Measurements from ENCODE around the gene FCRLB.

Gene FCRLB

GRCh38 chr1:161771973-161772372 lies 50.6 kb downstream of the FCRLB start:
- H3K27ac Mint-ChIP-seq, result no peak overlapping the region
- H3K4me1 Mint-ChIP-seq, result peaks cover 9% of the 10 kb centered on the region
- H3K27me3 Mint-ChIP-seq (ENCODE audit: low read depth), result no peaks in the 10 kb centered on the region
- no peaks in the 10 kb centered on the region for H3K36me3 Mint-ChIP-seq (ENCODE audit: low read depth)
- no peak for TF ChIP-seq CTCF (IDR thresholded peaks at IDR 0.05; ENCODE audit: unreplicated experiment in 3 of 3)
- no peaks in the 10 kb centered on the region for H3K9me3 Mint-ChIP-seq
- no peak overlapping the region for H3K4me3 Mint-ChIP-seq

GRCh38 chr1:161772397-161772796 lies 51.1 kb downstream of the FCRLB start:
- TF ChIP-seq CTCF (IDR thresholded peaks at IDR 0.05; ENCODE audit: unreplicated experiment in 3 of 3), result no peak
- no peak overlapping the region for H3K27ac Mint-ChIP-seq
- H3K4me3 Mint-ChIP-seq, result no peak overlapping the region
- no peaks in the 10 kb centered on the region for H3K27me3 Mint-ChIP-seq (ENCODE audit: low read depth)
- H3K36me3 Mint-ChIP-seq (ENCODE audit: low read depth), result no peaks in the 10 kb centered on the region
- peaks cover 5% of the 10 kb centered on the region for H3K4me1 Mint-ChIP-seq
- no peaks in the 10 kb centered on the region for H3K9me3 Mint-ChIP-seq

- H3K27me3 Mint-ChIP-seq (ENCODE audit: low read depth), result no peaks in the 10 kb centered on the region
- no peak for TF ChIP-seq CTCF (IDR thresholded peaks at IDR 0.05; ENCODE audit: unreplicated experiment in 3 of 3)
- H3K4me1 Mint-ChIP-seq, result peaks cover 5% of the 10 kb centered on the region
- no peaks in the 10 kb centered on the region for H3K9me3 Mint-ChIP-seq
- no peaks in the 10 kb centered on the region for H3K36me3 Mint-ChIP-seq (ENCODE audit: low read depth)
- no peak overlapping the region for H3K4me3 Mint-ChIP-seq
- no peak overlapping the region for H3K27ac Mint-ChIP-seq
Observed at GRCh38 chr1:161773791-161774190, 52.4 kb downstream of the FCRLB start.

- H3K27me3 Mint-ChIP-seq (ENCODE audit: low read depth), result no peaks in the 10 kb centered on the region
Observed at GRCh38 chr1:161777261-161777660, 55.9 kb downstream of the FCRLB start.

More at GRCh38 chr1:161777261-161777660, 55.9 kb downstream of the FCRLB start:
- H3K4me1 Mint-ChIP-seq, result no peaks in the 10 kb centered on the region
- no peak overlapping the region for H3K27ac Mint-ChIP-seq
- no peak for TF ChIP-seq CTCF (IDR thresholded peaks at IDR 0.05; ENCODE audit: unreplicated experiment in 3 of 3)
- H3K36me3 Mint-ChIP-seq (ENCODE audit: low read depth), result no peaks in the 10 kb centered on the region
- H3K9me3 Mint-ChIP-seq, result no peaks in the 10 kb centered on the region
- H3K4me3 Mint-ChIP-seq, result no peak overlapping the region
